ENCODE measurements around the gene ECM2. TPM values are rescaled to one million over a fixed set of nuclear protein-coding genes. Genes with fewer than 3 reads are reported as not detected.

Gene ECM2
- total RNA-seq, 2 experiments from 2014 or later: not detected

DNA sequence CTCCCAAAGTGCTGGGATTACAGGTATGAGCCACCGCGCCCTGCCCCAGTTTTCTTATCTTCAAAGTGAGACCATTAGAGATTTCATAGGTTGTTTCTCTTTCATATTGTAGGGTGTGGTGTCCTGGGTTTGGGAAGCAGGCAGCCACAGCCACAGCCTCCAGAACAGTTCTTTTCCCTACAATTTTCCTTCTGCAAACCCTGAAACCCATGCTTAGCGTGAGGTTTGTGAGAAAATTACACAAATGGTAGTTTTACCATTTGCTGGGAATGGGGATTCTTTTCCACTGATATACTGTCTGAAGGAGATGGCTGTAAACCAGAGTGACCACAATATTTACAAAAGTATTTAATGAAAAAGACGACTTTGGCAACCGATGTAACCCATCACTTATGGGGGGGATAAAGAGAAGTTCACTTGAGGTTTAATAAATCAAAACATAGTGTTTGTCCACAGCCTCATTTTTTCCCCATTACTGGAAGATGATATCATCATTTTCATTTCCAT is 26.7 kb upstream of the ECM2 start:
- H3K4me3 Mint-ChIP-seq: no peak overlapping the region
- intact Hi-C loops (cut with DNase I, micrococcal nuclease): no loop called here
- CTCF ChIA-PET: no interaction called here

DNA sequence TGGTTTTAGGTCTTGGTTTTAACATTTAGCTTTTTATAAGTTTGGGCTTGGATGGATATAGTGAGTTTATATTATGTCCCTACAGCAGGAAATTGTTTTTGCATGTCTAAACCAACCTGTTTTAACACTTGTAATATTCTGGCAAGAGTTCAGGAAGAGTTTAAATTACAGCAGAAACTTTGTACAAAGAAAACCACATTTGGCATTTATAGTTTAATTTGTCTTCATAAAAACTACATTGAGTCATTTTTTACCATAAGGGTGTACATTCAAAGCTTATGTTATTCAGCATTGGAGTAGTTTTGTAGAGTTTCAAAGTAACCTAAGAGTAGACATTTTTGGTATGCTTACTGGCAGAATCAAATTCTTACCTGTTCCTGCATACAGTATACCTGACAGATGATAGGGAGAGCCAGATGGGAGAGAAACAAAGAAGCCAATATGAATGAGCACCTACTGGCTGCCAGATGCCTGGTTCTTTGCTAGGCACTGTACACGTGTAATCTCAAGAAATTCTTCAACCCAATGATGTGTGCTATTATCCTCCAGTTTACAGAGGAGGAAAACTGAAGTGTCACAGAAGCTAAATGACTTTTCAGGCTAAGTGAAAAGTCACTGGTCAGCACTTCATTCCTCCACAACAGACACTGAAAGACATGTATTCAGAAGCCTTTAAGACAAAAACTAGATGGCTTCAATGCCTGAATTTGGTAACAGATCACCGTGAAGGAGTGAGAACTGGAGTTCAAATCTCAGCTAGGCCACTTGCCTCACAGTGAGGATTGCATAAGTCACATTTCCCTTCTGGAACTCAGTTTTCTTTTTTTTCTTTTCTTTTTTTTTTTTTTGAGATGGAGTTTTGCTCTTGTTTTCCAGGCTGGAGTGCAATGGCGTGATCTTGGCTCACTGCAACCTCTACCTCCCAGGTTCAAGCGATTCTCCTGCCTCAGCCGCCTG is 25.9 kb upstream of the ECM2 start:
- no peak overlapping the region for H3K4me3 ChIP-seq (ENCODE audit: low read length)
- H3K27me3 Mint-ChIP-seq: no peaks in the 10 kb centered on the region
- intact Hi-C loops (cut with DNase I, micrococcal nuclease): no loop called here
- H3K36me3 ChIP-seq (ENCODE audit: insufficient read depth, low read length): no peaks in the 10 kb centered on the region
- peaks cover 6% of the 10 kb centered on the region for H3K9me3 Mint-ChIP-seq
- ChIA-PET POLR2A (no interaction called here), CTCF (no interaction called here)
- peaks cover 0 to 5% of the 10 kb centered on the region in 2 experiments for H3K9me3 ChIP-seq (ENCODE audit: control insufficient read depth in 1 of 2, insufficient read depth in 1 of 2, low read length in 2 of 2)
- H3K4me1 ChIP-seq (ENCODE audit: insufficient read depth, low read length): no peaks in the 10 kb centered on the region
- H3K27ac ChIP-seq (ENCODE audit: low read depth in 1 of 2, low read length in 2 of 2): no peak overlapping the region
- no peaks in the 10 kb centered on the region for H3K27me3 ChIP-seq (ENCODE audit: control insufficient read depth in 1 of 2, insufficient read depth in 2 of 2, low read length in 2 of 2)
- TF ChIP-seq, protein P1, sequence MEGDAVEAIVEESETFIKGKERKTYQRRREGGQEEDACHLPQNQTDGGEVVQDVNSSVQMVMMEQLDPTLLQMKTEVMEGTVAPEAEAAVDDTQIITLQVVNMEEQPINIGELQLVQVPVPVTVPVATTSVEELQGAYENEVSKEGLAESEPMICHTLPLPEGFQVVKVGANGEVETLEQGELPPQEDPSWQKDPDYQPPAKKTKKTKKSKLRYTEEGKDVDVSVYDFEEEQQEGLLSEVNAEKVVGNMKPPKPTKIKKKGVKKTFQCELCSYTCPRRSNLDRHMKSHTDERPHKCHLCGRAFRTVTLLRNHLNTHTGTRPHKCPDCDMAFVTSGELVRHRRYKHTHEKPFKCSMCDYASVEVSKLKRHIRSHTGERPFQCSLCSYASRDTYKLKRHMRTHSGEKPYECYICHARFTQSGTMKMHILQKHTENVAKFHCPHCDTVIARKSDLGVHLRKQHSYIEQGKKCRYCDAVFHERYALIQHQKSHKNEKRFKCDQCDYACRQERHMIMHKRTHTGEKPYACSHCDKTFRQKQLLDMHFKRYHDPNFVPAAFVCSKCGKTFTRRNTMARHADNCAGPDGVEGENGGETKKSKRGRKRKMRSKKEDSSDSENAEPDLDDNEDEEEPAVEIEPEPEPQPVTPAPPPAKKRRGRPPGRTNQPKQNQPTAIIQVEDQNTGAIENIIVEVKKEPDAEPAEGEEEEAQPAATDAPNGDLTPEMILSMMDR (IDR thresholded peaks at IDR 0.05): no peak
- no peak overlapping the region for H3K4me3 Mint-ChIP-seq
- no peaks in the 10 kb centered on the region for H3K4me1 Mint-ChIP-seq (ENCODE audit: low read depth)
- H3K36me3 Mint-ChIP-seq (ENCODE audit: low read depth): peaks cover 13% of the 10 kb centered on the region
- ATAC-seq (ENCODE audit: poor library complexity) (no peak), DNase-seq (no peak)
- no peak overlapping the region for H3K27ac Mint-ChIP-seq

More for the DNA sequence above, 26.7 kb upstream of the ECM2 start:
- POLR2A ChIA-PET: interaction anchor here (0.8 kb wide), 1 partner anchor 96 kb away, joined by 3 read pairs; no protein-coding TSS in a partner anchor
- Histone ChIP-seq H3K36me3 (ENCODE audit: insufficient read depth, low read length) (no peaks in the 10 kb centered on the region), H3K4me3 (ENCODE audit: low read length) (no peak overlapping the region), H3K4me1 (ENCODE audit: insufficient read depth, low read length) (no peaks in the 10 kb centered on the region), H3K27me3 (ENCODE audit: control insufficient read depth in 1 of 2, insufficient read depth in 2 of 2, low read length in 2 of 2) (no peaks in the 10 kb centered on the region), H3K9me3 (ENCODE audit: control insufficient read depth in 1 of 2, insufficient read depth in 1 of 2, low read length in 2 of 2) (peaks cover 0 to 5% of the 10 kb centered on the region in 2 experiments), H3K27ac (ENCODE audit: low read depth in 1 of 2, low read length in 2 of 2) (no peak overlapping the region)
- TF ChIP-seq, protein P1 (IDR thresholded peaks at IDR 0.05): no peak
- DNase-seq (no peak), ATAC-seq (ENCODE audit: poor library complexity) (no peak)
- Mint-ChIP-seq H3K4me1 (ENCODE audit: low read depth) (no peaks in the 10 kb centered on the region), H3K27me3 (no peaks in the 10 kb centered on the region), H3K9me3 (peaks cover 9% of the 10 kb centered on the region), H3K27ac (no peak overlapping the region), H3K36me3 (ENCODE audit: low read depth) (peaks cover 19% of the 10 kb centered on the region)

DNA sequence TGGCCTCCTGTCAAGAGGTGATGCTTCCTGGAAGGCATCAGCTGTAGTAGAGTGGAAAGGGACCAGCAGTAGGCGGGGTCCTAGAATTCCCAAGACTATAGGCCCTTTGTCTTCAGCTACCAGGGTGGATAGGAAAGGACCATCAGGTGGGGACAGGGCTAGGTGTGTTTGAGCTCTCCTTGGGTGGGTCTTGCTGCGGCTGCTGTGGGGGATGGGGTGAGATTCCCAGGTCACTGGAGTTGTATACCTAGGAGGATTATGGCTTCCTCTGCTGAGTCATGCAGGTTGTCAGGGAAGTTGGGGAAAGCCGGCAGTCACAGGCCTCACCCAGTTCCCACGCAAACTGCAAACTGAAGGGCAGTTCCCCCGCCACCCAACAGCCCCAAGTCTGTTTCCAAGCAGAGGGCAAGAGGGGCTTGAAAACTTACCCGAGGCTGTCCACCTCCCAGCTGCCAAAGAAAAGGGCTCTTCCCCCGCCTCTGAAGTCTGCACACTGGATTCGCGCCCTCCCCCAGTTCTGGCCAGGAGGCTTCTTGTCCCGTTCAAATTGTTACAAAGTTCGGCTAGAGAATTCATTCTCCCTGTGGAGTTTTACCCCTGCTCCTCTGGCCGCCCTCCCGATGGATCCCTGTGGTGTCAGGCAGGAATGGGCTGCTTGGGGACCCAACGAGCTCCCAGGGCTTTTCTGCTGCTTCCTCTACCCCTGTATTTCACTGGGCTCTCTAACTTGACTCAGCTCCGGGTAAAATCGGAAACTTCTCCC is 23.0 kb upstream of the ECM2 start:
- H3K27ac Mint-ChIP-seq: no peak overlapping the region
- Histone ChIP-seq H3K27me3 (ENCODE audit: control insufficient read depth in 1 of 2, insufficient read depth in 2 of 2, low read length in 2 of 2) (no peaks in the 10 kb centered on the region), H3K36me3 (ENCODE audit: insufficient read depth, low read length) (no peaks in the 10 kb centered on the region), H3K4me1 (ENCODE audit: insufficient read depth, low read length) (no peaks in the 10 kb centered on the region), H3K4me3 (ENCODE audit: low read length) (no peak overlapping the region), H3K27ac (ENCODE audit: low read depth in 1 of 2, low read length in 2 of 2) (no peak overlapping the region), H3K9me3 (ENCODE audit: control insufficient read depth in 1 of 2, insufficient read depth in 1 of 2, low read length in 2 of 2) (no peaks in the 10 kb centered on the region)
- ChIA-PET POLR2A (interaction anchor here (0.6 kb wide), 1 partner anchor 198 kb away, joined by 3 read pairs; no protein-coding TSS in a partner anchor), CTCF (no interaction called here)
- H3K9me3 Mint-ChIP-seq: no peaks in the 10 kb centered on the region
- H3K4me3 Mint-ChIP-seq: no peak overlapping the region
- no peak for DNase-seq
- TF ChIP-seq, protein P1 (IDR thresholded peaks at IDR 0.05): no peak
- H3K36me3 Mint-ChIP-seq (ENCODE audit: low read depth): peaks cover 8% of the 10 kb centered on the region
- ATAC-seq (ENCODE audit: poor library complexity): no peak
- no peaks in the 10 kb centered on the region for H3K4me1 Mint-ChIP-seq (ENCODE audit: low read depth)
- intact Hi-C loops (cut with DNase I, micrococcal nuclease): no loop called here
- no peaks in the 10 kb centered on the region for H3K27me3 Mint-ChIP-seq
